Measurements from ENCODE around the gene ABRACL.

ABRACL gene

DNA sequence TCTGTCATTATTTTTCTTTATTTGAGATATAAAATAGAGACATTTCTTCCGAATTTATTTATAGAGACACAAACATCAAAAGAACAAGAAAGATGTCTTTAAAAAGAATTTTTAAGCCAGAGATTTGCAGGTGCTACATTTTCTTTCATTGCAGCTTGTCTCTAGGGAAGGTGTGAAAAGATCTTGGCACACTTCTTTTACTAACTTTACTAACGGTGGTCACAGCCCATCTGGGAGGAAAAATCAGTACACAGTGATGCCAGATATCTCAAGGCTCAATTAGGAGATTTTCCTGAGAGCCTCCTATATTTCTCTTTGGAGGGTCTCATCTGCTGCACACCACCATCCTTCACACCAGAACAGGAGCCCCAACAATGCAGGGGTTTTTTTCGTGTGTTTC, 29.5 kb downstream of the ABRACL start:
- DNase-seq = no peak

DNA sequence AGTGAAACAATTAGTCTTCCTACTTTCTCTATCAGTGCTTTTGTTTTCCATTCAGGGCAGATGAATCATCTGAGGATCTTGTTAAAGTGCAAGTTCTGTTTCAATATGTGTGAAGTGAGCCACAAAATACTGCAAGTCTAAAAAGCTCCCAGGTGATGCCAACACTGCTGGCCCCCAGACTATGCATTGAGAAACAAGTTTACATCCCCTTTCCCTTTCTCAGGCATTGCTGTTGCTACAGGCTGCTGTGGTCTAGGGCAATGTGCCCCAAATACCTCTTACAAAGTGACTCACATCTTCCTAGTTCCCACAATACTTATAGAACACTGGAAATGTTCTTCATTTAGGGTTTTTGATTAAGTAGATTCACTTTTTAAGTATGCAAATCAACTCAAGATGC, 31.8 kb downstream of the ABRACL start:
- DNase-seq = no peak

GRCh38 chr6:139062932-139063646, 34.5 kb downstream of the ABRACL start:
- no peak for DNase-seq

DNA sequence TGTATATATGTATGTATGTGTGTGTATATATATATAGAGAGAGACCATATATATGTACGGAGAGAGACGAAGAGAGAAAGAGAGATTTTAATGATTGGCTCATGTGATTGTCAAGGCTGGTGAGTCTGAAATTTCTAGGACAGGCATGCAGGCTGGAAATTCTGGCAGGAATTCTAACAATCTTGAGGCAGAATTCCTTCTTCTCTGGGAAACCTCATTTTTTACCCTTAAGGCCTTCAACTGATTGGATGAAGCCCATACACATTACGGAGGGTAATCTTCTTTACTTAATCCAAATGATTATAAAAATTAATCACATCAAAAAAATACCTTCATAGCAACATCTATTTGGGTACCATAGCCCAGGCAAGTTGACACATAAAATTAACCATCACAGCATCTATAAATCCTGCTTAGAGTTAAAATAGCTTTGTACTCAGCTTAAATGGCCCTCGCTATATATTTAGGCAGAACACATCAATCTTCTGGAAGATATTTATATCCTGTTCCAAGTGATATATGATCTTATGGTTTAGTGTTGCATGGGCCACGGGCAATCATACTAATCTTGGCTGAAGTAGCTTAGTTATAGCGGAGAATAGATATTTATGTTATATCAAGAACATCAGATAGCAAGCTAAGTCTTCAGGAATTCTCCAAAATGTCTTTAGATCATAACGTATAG, 36.6 kb downstream of the ABRACL start:
- DNase-seq = no peak

DNA sequence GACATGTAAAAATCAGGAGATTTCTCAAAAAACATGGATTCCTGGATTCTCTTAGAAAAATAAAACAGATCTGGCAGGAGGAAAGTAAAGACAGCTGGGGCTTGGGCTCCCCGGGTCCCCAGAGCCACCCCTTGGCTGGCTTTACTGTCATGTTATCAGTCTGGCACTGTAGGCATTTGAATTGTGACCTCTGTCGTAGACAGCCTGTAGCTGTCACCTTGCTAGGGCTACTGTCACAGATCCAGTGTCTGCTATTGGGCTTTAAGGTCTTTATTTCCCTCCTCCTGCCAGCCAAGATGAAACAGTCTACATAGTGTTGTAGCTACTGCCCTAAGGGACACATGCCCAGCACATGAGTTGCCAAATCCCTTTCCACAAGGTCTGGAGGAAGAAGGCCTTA, 37.5 kb downstream of the ABRACL start:
- DNase-seq = no peak

- no peak for DNase-seq
Observed at GRCh38 chr6:139068846-139069245, 40.3 kb downstream of the ABRACL start.

DNA sequence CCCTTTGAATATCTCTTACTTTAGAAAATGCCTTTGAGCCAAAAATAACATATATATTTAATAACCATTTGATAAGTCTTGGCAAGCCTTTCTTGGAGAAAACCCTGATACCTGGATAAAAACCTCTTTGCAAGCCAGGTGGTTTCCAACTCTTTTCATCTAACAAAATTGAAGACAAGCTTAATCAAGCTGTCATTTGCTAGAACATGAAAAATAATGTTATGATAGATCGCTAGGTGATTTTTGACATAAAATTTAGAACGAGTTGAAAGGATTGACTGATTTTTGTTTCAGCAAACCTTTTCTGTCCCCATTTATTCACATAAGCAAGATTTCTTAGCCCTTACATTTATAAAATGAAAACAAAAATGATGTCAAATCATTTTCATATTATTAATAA, 44.6 kb downstream of the ABRACL start:
- DNase-seq = no peak

GRCh38 chr6:139079018-139079417, 50.5 kb downstream of the ABRACL start:
- no peak for DNase-seq

GRCh38 chr6:139080255-139080920, 51.8 kb downstream of the ABRACL start:
- DNase-seq = no peak

- DNase-seq = no peak
Observed at GRCh38 chr6:139081471-139081870, 52.9 kb downstream of the ABRACL start.

GRCh38 chr6:139082370-139082769, 53.8 kb downstream of the ABRACL start:
- DNase-seq = no peak

DNA sequence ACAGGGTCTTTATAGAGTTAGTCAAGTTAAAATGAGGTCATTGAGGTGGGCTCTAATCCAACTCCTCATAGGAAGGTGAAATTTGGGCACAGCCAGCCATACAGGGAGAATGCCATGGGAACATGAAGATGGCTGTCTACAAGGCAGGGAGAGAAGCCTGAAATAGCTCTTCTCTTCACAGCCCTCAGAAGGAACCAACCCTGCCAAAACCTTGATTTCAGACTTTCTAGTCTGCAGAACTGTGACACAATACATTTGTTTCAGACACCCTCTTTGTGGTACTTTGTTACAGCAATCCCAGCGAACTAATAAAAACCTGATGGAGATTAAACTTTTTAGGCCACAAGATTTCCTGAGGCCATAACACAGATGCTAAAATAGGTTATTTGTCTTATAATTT, 63.3 kb downstream of the ABRACL start:
- no peak for DNase-seq

All from SHP77 (cell line).